Measurements from ENCODE around the gene MEF2B.
"Not testable (repeated sequence)": the region's sequence is repeated elsewhere in the genome, so short reads cannot be mapped to it uniquely, and the experiment has no call there.

Gene MEF2B

GRCh38 chr19:19121371-19121770 is 48.7 kb downstream of the MEF2B start:
- no peak for DNase-seq

- DNase-seq, result no peak
Measured at GRCh38 chr19:19120308-19121231, 49.5 kb downstream of the MEF2B start.

GRCh38 chr19:19119325-19120237 is 50.5 kb downstream of the MEF2B start:
- DNase-seq, result no peak

GRCh38 chr19:19115954-19116353 is 54.1 kb downstream of the MEF2B start:
- DNase-seq, result no peak

GRCh38 chr19:19113040-19113626 is 56.9 kb downstream of the MEF2B start:
- peak; percentile 40 for DNase-seq

- DNase-seq, result no peak
Measured at GRCh38 chr19:19111967-19112580, 58.0 kb downstream of the MEF2B start.

- no peak for DNase-seq
Measured at GRCh38 chr19:19111136-19111835, 58.8 kb downstream of the MEF2B start.

GRCh38 chr19:19110410-19111135 is 59.5 kb downstream of the MEF2B start:
- no peak for DNase-seq

GRCh38 chr19:19109601-19110000 is 60.5 kb downstream of the MEF2B start:
- no peak for DNase-seq

- no peak for DNase-seq
Measured at GRCh38 chr19:19107654-19108053, 62.4 kb downstream of the MEF2B start.

GRCh38 chr19:19106938-19107337 is 63.1 kb downstream of the MEF2B start:
- DNase-seq, result not testable (repeated sequence)

- DNase-seq, result no peak
Measured at GRCh38 chr19:19106056-19106551, 64.0 kb downstream of the MEF2B start.

- DNase-seq, result no peak
Measured at GRCh38 chr19:19105365-19106055, 64.6 kb downstream of the MEF2B start.

GRCh38 chr19:19103167-19103566 is 66.9 kb downstream of the MEF2B start:
- no peak for DNase-seq

- not testable (repeated sequence) for DNase-seq
Measured at GRCh38 chr19:19102566-19102965, 67.5 kb downstream of the MEF2B start.

GRCh38 chr19:19101540-19101939 is 68.5 kb downstream of the MEF2B start:
- DNase-seq, result no peak

- no peak for DNase-seq
Measured at GRCh38 chr19:19098703-19099632, 71.1 kb downstream of the MEF2B start.

- no peak for DNase-seq
Measured at GRCh38 chr19:19098084-19098702, 71.9 kb downstream of the MEF2B start.

Measured in NCI-H1694 (cell line).